Measurements from ENCODE around the gene ARNT2.

Gene ARNT2

GRCh38 chr15:80441714-80442113 lies 37.5 kb downstream of the ARNT2 start:
- no peak for DNase-seq (ENCODE audit: low read depth in 2 of 2)

- no peak for DNase-seq (ENCODE audit: low read depth in 2 of 2)
Observed at GRCh38 chr15:80442728-80443403, 38.7 kb downstream of the ARNT2 start.

- DNase-seq (ENCODE audit: low read depth in 2 of 2), result no peak
Observed at GRCh38 chr15:80444680-80445251, 40.6 kb downstream of the ARNT2 start.

- DNase-seq (ENCODE audit: low read depth in 2 of 2), result no peak
Observed at GRCh38 chr15:80445300-80446041, 41.3 kb downstream of the ARNT2 start.

- no peak for DNase-seq (ENCODE audit: low read depth in 2 of 2)
Observed at GRCh38 chr15:80447077-80447476, 42.9 kb downstream of the ARNT2 start.

- DNase-seq (ENCODE audit: low read depth in 2 of 2), result no peak
Observed at GRCh38 chr15:80449825-80450224, 45.6 kb downstream of the ARNT2 start.

- no peak for DNase-seq (ENCODE audit: low read depth in 2 of 2)
Observed at GRCh38 chr15:80450811-80451321, 46.7 kb downstream of the ARNT2 start.

- no peak for DNase-seq (ENCODE audit: low read depth in 2 of 2)
Observed at GRCh38 chr15:80452166-80452565, 48.0 kb downstream of the ARNT2 start.

- DNase-seq (ENCODE audit: low read depth in 2 of 2), result no peak
Observed at GRCh38 chr15:80455051-80455648, 51.0 kb downstream of the ARNT2 start.

GRCh38 chr15:80455668-80456442 lies 51.7 kb downstream of the ARNT2 start:
- DNase-seq (ENCODE audit: low read depth in 2 of 2), result peak; percentile 92 to 94

- no peak for DNase-seq (ENCODE audit: low read depth in 2 of 2)
Observed at GRCh38 chr15:80456517-80457492, 52.6 kb downstream of the ARNT2 start.

- DNase-seq (ENCODE audit: low read depth in 2 of 2), result no peak
Observed at GRCh38 chr15:80457896-80458295, 53.7 kb downstream of the ARNT2 start.

GRCh38 chr15:80458580-80458979 lies 54.4 kb downstream of the ARNT2 start:
- DNase-seq (ENCODE audit: low read depth in 2 of 2), result no peak

GRCh38 chr15:80459380-80459779 lies 55.2 kb downstream of the ARNT2 start:
- no peak for DNase-seq (ENCODE audit: low read depth in 2 of 2)

GRCh38 chr15:80459818-80460217 lies 55.6 kb downstream of the ARNT2 start:
- DNase-seq (ENCODE audit: low read depth in 2 of 2), result no peak

GRCh38 chr15:80461356-80462095 lies 57.3 kb downstream of the ARNT2 start:
- DNase-seq (ENCODE audit: low read depth in 2 of 2), result no peak

GRCh38 chr15:80462111-80462510 lies 57.9 kb downstream of the ARNT2 start:
- no peak for DNase-seq (ENCODE audit: low read depth in 2 of 2)

GRCh38 chr15:80462836-80463512 lies 58.8 kb downstream of the ARNT2 start:
- no peak for DNase-seq (ENCODE audit: low read depth in 2 of 2)

- DNase-seq (ENCODE audit: low read depth in 2 of 2), result no peak
Observed at GRCh38 chr15:80464951-80465625, 60.9 kb downstream of the ARNT2 start.
